ENCODE data around the gene LRRC74B. TPM values are rescaled to one million over a fixed set of nuclear protein-coding genes. Genes with fewer than 3 reads are reported as not detected.

The LRRC74B gene
- total and polyA plus RNA-seq, 3 donors from 2014 or later: 3.0 to 8.7 (median 5.4) TPM

GRCh38 chr22:21022507-21022906 lies 23.2 kb upstream of the LRRC74B start:
- H3K27me3 ChIP-seq: no peaks in the 10 kb centered on the region
- no peaks in the 10 kb centered on the region for H3K36me3 ChIP-seq (ENCODE audit: low read depth, missing control alignments)
- 69 to 82% methylated on average over 6 to 10 of the region's 10 CpGs for WGBS, 2 donors
- intact Hi-C loops (cut with DNase I; ENCODE audit: low total_unique reads): no loop called here
- TF ChIP-seq CTCF (IDR thresholded peaks at IDR 0.05) (no peak), POLR2A (IDR thresholded peaks at IDR 0.05) (no peak)
- peaks cover 14% of the 10 kb centered on the region for H3K4me1 ChIP-seq
- H3K4me3 ChIP-seq: no peak overlapping the region
- no peaks in the 10 kb centered on the region for H3K9me3 ChIP-seq
- DNase-seq: no peak
- no peak overlapping the region for H3K27ac ChIP-seq

GRCh38 chr22:21022955-21023614 lies 22.7 kb upstream of the LRRC74B start:
- Histone ChIP-seq H3K27me3 (no peaks in the 10 kb centered on the region), H3K36me3 (ENCODE audit: low read depth, missing control alignments) (no peaks in the 10 kb centered on the region), H3K4me3 (no peak overlapping the region), H3K27ac (no peak overlapping the region), H3K4me1 (peaks cover 18% of the 10 kb centered on the region), H3K9me3 (no peaks in the 10 kb centered on the region)
- TF ChIP-seq CTCF (IDR thresholded peaks at IDR 0.05) (no peak), POLR2A (IDR thresholded peaks at IDR 0.05) (no peak)
- 86 to 98% methylated on average over 8 to 13 of the region's 13 CpGs for WGBS, 2 donors
- no peak for DNase-seq
- intact Hi-C loops (cut with DNase I; ENCODE audit: low total_unique reads): no loop called here

GRCh38 chr22:21025266-21025665 lies 20.5 kb upstream of the LRRC74B start:
- no peak for DNase-seq
- Histone ChIP-seq H3K36me3 (ENCODE audit: low read depth, missing control alignments) (no peaks in the 10 kb centered on the region), H3K4me3 (no peak overlapping the region), H3K27me3 (no peaks in the 10 kb centered on the region), H3K27ac (no peak overlapping the region), H3K9me3 (no peaks in the 10 kb centered on the region), H3K4me1 (peaks cover 18% of the 10 kb centered on the region)
- TF ChIP-seq CTCF (IDR thresholded peaks at IDR 0.05) (no peak), POLR2A (IDR thresholded peaks at IDR 0.05) (no peak)
- WGBS, 2 donors: 77 to 79% methylated on average over 8 of the region's 8 CpGs
- intact Hi-C loops (cut with DNase I; ENCODE audit: low total_unique reads): no loop called here

- intact Hi-C loops (cut with DNase I; ENCODE audit: low total_unique reads): no loop called here
- no peaks in the 10 kb centered on the region for H3K36me3 ChIP-seq (ENCODE audit: low read depth, missing control alignments)
- no peak overlapping the region for H3K27ac ChIP-seq
- no peak for DNase-seq
- TF ChIP-seq CTCF (IDR thresholded peaks at IDR 0.05) (no peak), POLR2A (IDR thresholded peaks at IDR 0.05) (no peak)
- 84 to 87% methylated on average over 20 to 26 of the region's 27 CpGs for WGBS, 2 donors
- peaks cover 23% of the 10 kb centered on the region for H3K4me1 ChIP-seq
- H3K4me3 ChIP-seq: no peak overlapping the region
- no peaks in the 10 kb centered on the region for H3K27me3 ChIP-seq
- H3K9me3 ChIP-seq: no peaks in the 10 kb centered on the region
These were observed 19.7 kb upstream of the LRRC74B start for GRCh38 chr22:21025763-21026755.
